HG03558 (cell line): ENCODE data around the gene APOL6.
"Not testable (repeated sequence)": the region's sequence is repeated elsewhere in the genome, so short reads cannot be mapped to it uniquely, and the experiment has no call there.

ENCODE experiments used
- ATAC-seq: cut with Tn5 transposase; IDR thresholded peaks from one replicate; pipeline ENCODE4 v1.9.1; 2021; ENCODE audit warnings: moderate number of reproducible peaks; ENCODE audit not compliant: unreplicated experiment; ENCODE audit errors: extremely low read depth

The APOL6 gene

DNA sequence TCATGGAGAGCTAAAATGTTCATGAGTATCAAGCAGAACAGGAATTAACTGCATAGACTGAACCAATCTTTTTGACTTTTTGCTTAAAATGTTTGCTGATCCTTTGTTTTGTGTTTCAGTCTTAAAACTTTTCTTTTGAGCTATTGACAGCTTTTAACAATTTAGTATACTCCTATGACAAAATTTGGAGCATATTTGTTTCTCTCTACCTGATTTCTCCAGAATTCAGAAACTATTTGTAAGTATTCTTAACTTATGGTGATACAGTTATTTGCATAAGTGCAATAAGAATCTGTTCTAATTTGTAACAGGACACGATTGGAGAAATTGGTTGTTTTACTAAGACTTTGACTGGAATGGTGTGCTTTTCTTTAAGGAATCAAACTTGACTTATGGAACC lies 18.5 kb downstream of the APOL6 start:
- not testable (repeated sequence) for ATAC-seq

- no peak for ATAC-seq
Observed at GRCh38 chr22:35674335-35674734, 26.1 kb downstream of the APOL6 start.

DNA sequence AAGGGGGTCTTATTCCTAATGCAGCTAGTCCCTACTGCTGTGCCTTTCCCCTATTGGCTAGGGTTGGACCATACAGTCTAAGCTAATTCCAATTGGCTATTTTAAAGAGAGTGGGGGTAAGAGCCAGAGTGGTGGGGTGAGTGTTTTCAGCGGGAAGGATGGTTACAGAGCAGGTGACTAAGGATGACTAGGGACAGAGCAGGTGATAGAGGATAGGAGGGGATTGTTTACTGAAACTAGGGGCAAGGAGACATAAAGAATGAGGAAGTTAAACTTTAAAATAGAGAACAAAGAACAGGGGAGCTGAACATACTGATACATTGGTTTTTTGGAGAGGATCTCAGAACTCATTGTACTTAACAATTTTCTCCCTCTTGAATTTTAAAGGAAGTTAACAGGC lies 27.8 kb downstream of the APOL6 start:
- not testable (repeated sequence) for ATAC-seq

- ATAC-seq = no peak
Observed at GRCh38 chr22:35677460-35678187, 29.4 kb downstream of the APOL6 start.

DNA sequence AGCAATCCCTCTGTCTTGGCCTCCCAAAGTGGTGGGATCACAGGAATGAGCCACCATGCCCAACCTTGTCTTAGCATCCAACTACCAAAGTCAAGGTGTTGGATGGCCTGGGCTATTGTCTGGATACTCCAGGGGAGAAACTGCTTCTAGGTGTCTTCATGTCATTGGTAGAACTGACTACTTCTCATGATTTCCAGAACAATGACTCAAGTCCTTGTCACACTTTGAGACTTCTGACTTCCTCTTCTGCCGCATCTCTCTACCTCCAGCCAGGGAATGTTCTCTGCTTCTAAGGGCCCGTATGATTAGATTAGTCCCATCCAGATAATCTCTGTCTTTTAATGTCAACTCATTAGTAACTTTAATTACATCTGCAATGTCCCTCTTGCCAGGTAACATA lies 30.6 kb downstream of the APOL6 start:
- no peak for ATAC-seq

DNA sequence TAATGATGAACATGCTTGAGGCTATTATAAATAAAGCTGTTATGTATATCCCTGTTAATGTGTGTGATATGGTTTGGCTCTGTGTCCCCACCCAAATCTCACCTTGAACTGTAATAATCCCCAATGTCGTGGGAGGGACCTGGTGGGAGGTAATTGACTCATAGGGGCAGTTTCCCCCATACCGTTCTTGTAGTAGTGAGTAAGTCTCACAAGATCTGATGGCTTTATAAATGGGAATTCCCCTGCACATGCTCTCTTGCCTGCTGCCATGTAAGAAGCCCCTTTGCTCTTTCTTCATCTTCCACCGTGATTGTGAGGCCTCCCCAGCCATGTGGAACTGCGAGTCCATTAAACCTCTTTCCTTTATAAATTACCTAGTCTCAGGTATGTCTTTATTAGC lies 31.2 kb downstream of the APOL6 start:
- not testable (repeated sequence) for ATAC-seq

- no peak for ATAC-seq
Observed at GRCh38 chr22:35681454-35682052, 33.3 kb downstream of the APOL6 start.

DNA sequence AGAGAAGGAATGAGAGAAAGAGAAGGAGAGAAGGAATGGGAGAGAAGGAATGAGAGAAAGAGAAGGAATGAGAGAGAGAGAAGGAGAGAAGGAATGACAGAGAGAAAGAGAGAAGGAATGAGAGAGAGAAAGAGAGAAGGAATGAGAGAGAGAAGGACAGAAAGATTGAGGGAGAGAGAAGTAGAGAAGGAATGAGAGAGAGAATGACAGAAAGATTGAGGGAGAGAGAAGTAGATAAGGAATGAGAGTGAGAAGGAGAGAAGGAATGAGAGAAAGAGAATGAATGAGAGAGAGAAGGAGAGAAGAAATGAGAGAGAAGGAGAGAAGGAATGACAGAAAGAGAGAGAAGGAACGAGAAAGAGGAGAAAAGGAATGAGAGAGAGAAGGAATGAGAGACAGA lies 35.3 kb downstream of the APOL6 start:
- ATAC-seq = no peak

DNA sequence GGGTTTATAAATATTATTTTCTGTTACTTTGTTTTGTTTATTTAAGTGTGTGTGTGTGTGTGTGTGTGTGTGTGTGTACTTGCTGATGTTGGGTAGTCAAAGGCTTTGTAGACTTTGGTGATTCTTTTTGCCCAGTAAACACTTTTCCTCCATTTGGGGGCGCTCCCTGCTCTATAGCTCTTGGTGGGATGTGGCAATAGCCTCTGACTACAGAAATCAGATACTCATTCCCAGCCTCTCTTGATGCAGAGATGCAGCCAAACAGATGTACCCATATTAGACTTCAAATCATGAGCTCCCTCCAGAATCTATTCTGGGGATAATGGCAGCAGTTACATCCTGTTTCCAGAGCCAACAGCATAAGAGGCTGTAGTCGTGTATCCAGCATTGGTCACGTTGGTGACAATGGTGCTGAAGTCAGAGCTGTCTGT lies 36.0 kb downstream of the APOL6 start:
- no peak for ATAC-seq

- ATAC-seq = no peak
Observed at GRCh38 chr22:35684732-35685131, 36.5 kb downstream of the APOL6 start.

DNA sequence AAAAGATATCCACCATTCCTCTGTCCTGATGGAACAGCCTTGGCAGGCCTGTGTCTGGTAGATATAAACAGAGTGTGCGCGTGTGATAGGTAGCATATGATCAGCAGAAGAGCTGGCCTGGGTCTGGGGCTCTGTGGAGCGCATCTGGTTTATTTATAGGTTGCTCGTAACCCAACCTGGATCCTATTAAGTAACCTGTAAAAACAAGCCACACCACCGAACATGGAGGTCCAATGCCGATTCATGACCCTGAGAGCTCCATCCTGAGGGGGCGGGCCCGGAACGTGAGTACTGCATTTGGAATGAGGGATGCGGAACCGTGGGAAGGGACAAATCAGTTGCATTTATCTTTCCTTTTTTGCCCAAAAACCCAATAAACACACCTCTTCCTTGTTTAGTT lies 37.5 kb downstream of the APOL6 start:
- no peak for ATAC-seq

- ATAC-seq = no peak
Observed at GRCh38 chr22:35686298-35686697, 38.1 kb downstream of the APOL6 start.

DNA sequence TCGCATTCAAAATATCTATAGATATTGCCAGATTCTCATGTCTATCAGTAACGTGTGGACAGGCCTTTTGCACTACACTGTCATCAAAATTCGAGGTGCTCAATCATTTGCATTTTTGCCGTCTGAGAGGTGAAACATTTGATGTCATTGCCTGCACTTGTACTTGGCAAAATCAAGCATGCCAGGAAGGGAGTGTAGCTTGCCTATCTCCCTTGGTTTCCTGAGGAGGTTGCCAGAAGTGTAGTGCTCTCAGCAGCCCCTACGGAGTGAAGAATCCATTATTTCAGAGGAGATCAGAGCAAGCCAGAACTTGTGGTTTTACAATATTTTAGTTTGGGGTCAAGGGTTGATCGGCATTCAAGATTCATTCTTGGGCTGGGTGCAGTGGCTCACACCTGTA lies 39.2 kb downstream of the APOL6 start:
- ATAC-seq = no peak

GRCh38 chr22:35688913-35689675 lies 40.8 kb downstream of the APOL6 start:
- ATAC-seq = no peak

GRCh38 chr22:35690001-35690400 lies 41.8 kb downstream of the APOL6 start:
- ATAC-seq = no peak

DNA sequence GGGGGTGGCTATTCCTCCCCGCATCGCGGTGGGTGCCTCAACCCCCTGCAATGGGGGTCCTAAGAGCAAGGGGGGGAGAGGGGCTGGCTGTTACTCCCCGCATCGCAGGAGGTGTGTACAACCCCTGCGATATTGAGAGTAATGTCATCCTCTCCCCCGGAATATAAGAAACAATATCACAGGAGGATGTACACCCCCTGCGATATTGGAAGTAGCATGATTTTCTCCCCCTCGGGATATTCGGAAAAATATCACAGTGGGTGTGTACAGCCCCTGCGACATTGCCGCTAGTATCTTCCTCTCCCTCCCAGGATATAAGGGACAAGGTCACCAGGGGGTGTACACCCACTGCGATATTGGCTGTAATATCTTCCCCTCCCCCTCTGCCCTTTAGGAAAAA lies 47.0 kb downstream of the APOL6 start:
- ATAC-seq = no peak

DNA sequence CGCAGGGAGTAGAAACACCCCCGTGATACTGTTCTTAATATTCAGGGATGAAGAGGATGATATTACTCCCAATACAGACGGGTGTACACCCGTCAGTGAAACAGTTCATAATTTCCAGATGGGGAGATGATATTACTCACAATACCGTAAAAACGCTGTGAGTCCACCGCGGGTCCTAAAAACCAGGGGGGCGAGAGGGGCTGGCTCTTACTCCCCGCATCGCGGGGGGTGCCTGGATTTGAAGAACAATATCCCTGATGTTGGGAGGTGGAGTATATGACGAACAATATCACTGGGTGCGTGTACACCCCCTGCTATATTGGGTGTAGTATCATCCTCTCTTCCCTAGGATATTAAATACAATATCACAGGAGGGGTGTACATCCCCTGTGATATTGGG lies 48.9 kb downstream of the APOL6 start:
- no peak for ATAC-seq

- ATAC-seq = not testable (repeated sequence)
Observed at GRCh38 chr22:35699852-35700251, 51.6 kb downstream of the APOL6 start.

- ATAC-seq = no peak
Observed at GRCh38 chr22:35703861-35704584, 55.8 kb downstream of the APOL6 start.

DNA sequence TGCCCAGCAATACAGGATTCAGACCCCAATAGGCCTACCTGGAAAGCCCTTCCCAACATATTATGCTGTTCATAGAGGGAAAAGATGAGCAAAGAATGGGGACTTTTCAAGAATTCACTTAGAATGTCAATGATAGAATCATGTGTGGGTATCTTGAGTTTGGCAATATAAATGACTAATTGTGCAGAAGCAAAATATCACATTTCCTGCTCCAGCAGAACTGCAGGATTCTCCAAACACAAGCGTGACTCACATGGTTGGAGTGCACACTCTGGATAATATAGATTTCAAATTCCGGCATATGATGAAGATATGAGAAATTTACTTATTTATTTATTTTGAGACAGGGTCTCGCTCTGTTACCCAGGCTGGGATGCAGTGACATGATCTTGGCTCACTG lies 56.9 kb downstream of the APOL6 start:
- ATAC-seq = no peak

DNA sequence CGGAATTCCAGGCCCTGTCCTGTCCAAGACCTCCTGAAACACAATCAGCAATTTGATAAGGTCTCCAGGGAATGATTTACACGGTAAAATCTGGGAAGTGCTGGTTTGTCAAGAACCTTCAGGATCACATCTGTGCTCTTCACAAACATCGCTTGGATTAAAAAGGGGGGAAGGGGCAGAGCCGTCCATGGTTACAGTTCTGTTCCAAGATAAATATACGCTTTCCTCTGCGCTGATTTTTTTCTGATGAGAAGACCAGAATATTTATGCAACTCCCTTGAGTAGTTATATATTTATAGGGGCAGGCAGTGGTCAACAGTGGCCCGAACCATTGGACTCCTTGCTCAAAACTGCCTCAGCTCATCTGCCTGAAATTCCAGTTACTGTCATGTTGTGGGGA lies 60.2 kb downstream of the APOL6 start:
- no peak for ATAC-seq
